ENCODE measurements around the gene UXS1.

UXS1 gene

GRCh38 chr2:106073678-106074406, 120.3 kb downstream of the UXS1 start:
- no peak for DNase-seq

GRCh38 chr2:106070181-106070580, 123.9 kb downstream of the UXS1 start:
- no peak for DNase-seq

- no peak for DNase-seq
Measured at GRCh38 chr2:106068451-106068850, 125.7 kb downstream of the UXS1 start.

GRCh38 chr2:106065983-106066820, 127.9 kb downstream of the UXS1 start:
- no peak for DNase-seq

- DNase-seq, result no peak
Measured at GRCh38 chr2:106065268-106065982, 128.7 kb downstream of the UXS1 start.

- no peak for DNase-seq
Measured at GRCh38 chr2:106063181-106063580, 130.9 kb downstream of the UXS1 start.

GRCh38 chr2:106062627-106063026, 131.5 kb downstream of the UXS1 start:
- DNase-seq, result no peak

GRCh38 chr2:106061611-106062349, 132.3 kb downstream of the UXS1 start:
- no peak for DNase-seq

- no peak for DNase-seq
Measured at GRCh38 chr2:106059416-106060065, 134.6 kb downstream of the UXS1 start.

- no peak for DNase-seq
Measured at GRCh38 chr2:106058469-106059137, 135.5 kb downstream of the UXS1 start.

GRCh38 chr2:106057206-106057605, 136.9 kb downstream of the UXS1 start:
- DNase-seq, result no peak

GRCh38 chr2:106054880-106055655, 139.0 kb downstream of the UXS1 start:
- DNase-seq, result no peak

- no peak for DNase-seq
Measured at GRCh38 chr2:106054321-106054720, 139.8 kb downstream of the UXS1 start.

GRCh38 chr2:106053581-106053980, 140.5 kb downstream of the UXS1 start:
- DNase-seq, result no peak

- DNase-seq, result no peak
Measured at GRCh38 chr2:106053116-106053515, 141.0 kb downstream of the UXS1 start.

GRCh38 chr2:106044859-106045258, 149.2 kb downstream of the UXS1 start:
- DNase-seq, result no peak

- DNase-seq, result no peak
Measured at GRCh38 chr2:106044021-106044420, 150.1 kb downstream of the UXS1 start.

Data from NCI-H1092 treated with DMSO at 0.1 percent for 48 hours (cell line).